Measurements from ENCODE around the gene TCF7.

The TCF7 gene

DNA sequence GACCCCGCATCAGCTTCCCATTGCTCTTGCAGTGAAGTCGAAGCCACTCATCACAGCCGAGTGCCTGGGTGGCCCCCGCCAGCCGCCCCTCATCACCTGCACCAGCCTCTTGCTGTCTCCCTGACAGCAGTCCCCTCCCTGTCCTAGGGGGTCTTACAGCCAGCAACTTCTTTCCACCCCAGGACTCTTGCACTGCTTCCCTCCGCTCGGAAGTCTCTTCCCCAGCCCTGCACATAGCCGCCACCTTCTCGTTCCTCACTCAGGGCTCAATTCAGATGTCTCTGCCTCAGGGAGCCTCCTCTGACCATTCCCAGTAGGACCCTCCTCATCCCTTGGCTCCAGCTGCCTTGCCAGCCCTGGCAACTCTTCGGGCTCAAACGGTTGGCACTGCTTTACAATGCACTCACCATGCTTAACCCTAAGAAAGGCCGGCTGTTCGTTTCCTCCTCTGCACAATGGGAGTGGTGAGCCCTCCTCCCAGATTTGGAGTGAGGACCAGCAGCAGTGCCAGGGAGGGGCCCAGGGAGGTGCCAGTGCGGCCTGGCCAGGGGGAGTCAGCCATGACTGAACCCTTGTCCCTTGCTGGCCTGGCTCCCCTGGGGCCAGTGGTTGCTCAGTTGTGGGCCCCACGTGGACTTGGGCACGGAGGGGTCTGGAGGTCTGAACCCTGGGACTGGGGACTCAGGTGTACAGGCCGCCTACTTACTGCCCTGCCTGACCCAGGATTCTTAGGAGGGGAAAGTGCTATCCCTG, 6.1 kb downstream of the TCF7 start:
- no peak overlapping the region for H3K27ac ChIP-seq (ENCODE audit: low read depth, low read length)
- H2BK120ac ChIP-seq (ENCODE audit: insufficient read depth, low read length, poor library complexity): no peak overlapping the region
- no peak overlapping the region for H3K9ac ChIP-seq (ENCODE audit: low read length)
- H3K4ac ChIP-seq (ENCODE audit: low read depth, low read length): no peak overlapping the region
- H3K23ac ChIP-seq (ENCODE audit: low read length): no peak overlapping the region
- no peak overlapping the region for H3K4me3 ChIP-seq (ENCODE audit: low read depth, low read length)
- no CpG with 5 or more reads among the region's 17 CpGs for WGBS (ENCODE audit: extremely low coverage, insufficient coverage, insufficient read length)
- H4K8ac ChIP-seq (ENCODE audit: low read depth, low read length): no peak overlapping the region
- DNase-seq: no peak
- H2AFZ ChIP-seq (ENCODE audit: insufficient read depth, low read length, poor library complexity): no peak overlapping the region
- H3K27me3 ChIP-seq (ENCODE audit: insufficient read depth, low read length): no peaks in the 10 kb centered on the region
- no peaks in the 10 kb centered on the region for H3K79me2 ChIP-seq (ENCODE audit: control insufficient read depth, insufficient read depth, low read length, poor library complexity)
- H2BK12ac ChIP-seq (ENCODE audit: low read length): no peak overlapping the region
- H3K9me3 ChIP-seq (ENCODE audit: insufficient read depth, low read depth, low read length): no peaks in the 10 kb centered on the region
- no peak overlapping the region for H3K14ac ChIP-seq (ENCODE audit: low read length)
- H3K18ac ChIP-seq (ENCODE audit: low read length): no peak overlapping the region
- no peaks in the 10 kb centered on the region for H3K79me1 ChIP-seq (ENCODE audit: low read length)
- H3K4me2 ChIP-seq (ENCODE audit: low read length): no peak overlapping the region
- H2BK5ac ChIP-seq (ENCODE audit: low read depth, low read length, poor library complexity): no peak overlapping the region
- H4K12ac ChIP-seq (ENCODE audit: low read depth, low read length): no peak overlapping the region
- no peak overlapping the region for H4K91ac ChIP-seq (ENCODE audit: low read depth, low read length)
- no peak overlapping the region for H2AK5ac ChIP-seq (ENCODE audit: low read length)
- H3K4me1 ChIP-seq (ENCODE audit: control insufficient read depth in 1 of 2, insufficient read depth in 2 of 2, low read length in 2 of 2): peaks cover 4% of the 10 kb centered on the region in 2 experiments
- H3K36me3 ChIP-seq (ENCODE audit: control insufficient read depth in 1 of 2, insufficient read depth in 2 of 2, low read length in 2 of 2): peaks cover 17 to 19% of the 10 kb centered on the region in 2 experiments

DNA sequence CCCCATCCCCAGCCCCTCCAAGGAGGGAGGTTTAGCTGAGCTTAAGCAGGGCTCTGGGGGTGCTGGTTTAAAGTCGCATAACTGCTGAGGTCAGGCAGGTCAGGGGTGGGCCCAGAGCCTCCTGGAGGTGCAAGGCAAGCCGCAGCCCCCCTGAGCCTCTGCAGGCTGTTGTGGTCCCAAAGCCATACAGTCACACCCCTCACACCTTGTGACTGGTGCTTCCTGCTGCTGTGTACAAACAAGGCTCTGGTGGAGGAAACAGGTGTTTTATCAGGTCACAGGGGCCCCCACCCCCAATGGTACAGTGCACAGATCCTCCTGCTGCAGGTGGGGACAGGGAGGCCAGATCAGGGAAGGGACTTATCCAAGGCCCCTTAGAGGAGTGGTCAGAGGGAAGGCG, 8.0 kb downstream of the TCF7 start:
- Histone ChIP-seq H3K4ac (ENCODE audit: low read depth, low read length) (no peak overlapping the region), H2BK12ac (ENCODE audit: low read length) (no peak overlapping the region), H3K4me3 (ENCODE audit: low read depth, low read length) (no peak overlapping the region), H2BK5ac (ENCODE audit: low read depth, low read length, poor library complexity) (no peak overlapping the region), H4K8ac (ENCODE audit: low read depth, low read length) (no peak overlapping the region), H3K9ac (ENCODE audit: low read length) (no peak overlapping the region), H3K27ac (ENCODE audit: low read depth, low read length) (no peak overlapping the region), H3K9me3 (ENCODE audit: insufficient read depth, low read depth, low read length) (no peaks in the 10 kb centered on the region), H2AK5ac (ENCODE audit: low read length) (no peak overlapping the region), H4K91ac (ENCODE audit: low read depth, low read length) (no peak overlapping the region), H2BK120ac (ENCODE audit: insufficient read depth, low read length, poor library complexity) (no peak overlapping the region), H3K18ac (ENCODE audit: low read length) (no peak overlapping the region), H3K14ac (ENCODE audit: low read length) (no peak overlapping the region), H4K12ac (ENCODE audit: low read depth, low read length) (no peak overlapping the region), H3K4me2 (ENCODE audit: low read length) (no peak overlapping the region), H3K79me2 (ENCODE audit: control insufficient read depth, insufficient read depth, low read length, poor library complexity) (no peaks in the 10 kb centered on the region), H3K23ac (ENCODE audit: low read length) (no peak overlapping the region), H3K4me1 (ENCODE audit: control insufficient read depth in 1 of 2, insufficient read depth in 2 of 2, low read length in 2 of 2) (no peaks in the 10 kb centered on the region), H3K27me3 (ENCODE audit: insufficient read depth, low read length) (no peaks in the 10 kb centered on the region), H2AFZ (ENCODE audit: insufficient read depth, low read length, poor library complexity) (no peak overlapping the region), H3K36me3 (ENCODE audit: control insufficient read depth in 1 of 2, insufficient read depth in 2 of 2, low read length in 2 of 2) (peaks cover 18 to 19% of the 10 kb centered on the region in 2 experiments), H3K79me1 (ENCODE audit: low read length) (no peaks in the 10 kb centered on the region)
- no peak for DNase-seq
- no CpG with 5 or more reads among the region's 3 CpGs for WGBS (ENCODE audit: extremely low coverage, insufficient coverage, insufficient read length)

- Histone ChIP-seq H3K23ac (ENCODE audit: low read length) (no peak overlapping the region), H3K14ac (ENCODE audit: low read length) (no peak overlapping the region), H2BK12ac (ENCODE audit: low read length) (no peak overlapping the region), H3K79me1 (ENCODE audit: low read length) (no peaks in the 10 kb centered on the region), H3K4ac (ENCODE audit: low read depth, low read length) (no peak overlapping the region), H2BK5ac (ENCODE audit: low read depth, low read length, poor library complexity) (no peak overlapping the region), H2AK5ac (ENCODE audit: low read length) (no peak overlapping the region), H4K91ac (ENCODE audit: low read depth, low read length) (no peak overlapping the region), H3K4me2 (ENCODE audit: low read length) (no peak overlapping the region), H3K27ac (ENCODE audit: low read depth, low read length) (no peak overlapping the region), H3K4me3 (ENCODE audit: low read depth, low read length) (no peak overlapping the region), H3K4me1 (ENCODE audit: control insufficient read depth in 1 of 2, insufficient read depth in 2 of 2, low read length in 2 of 2) (peaks cover 5% of the 10 kb centered on the region in 2 experiments), H3K27me3 (ENCODE audit: insufficient read depth, low read length) (no peaks in the 10 kb centered on the region), H3K36me3 (ENCODE audit: control insufficient read depth in 1 of 2, insufficient read depth in 2 of 2, low read length in 2 of 2) (peaks cover 16 to 18% of the 10 kb centered on the region in 2 experiments), H3K9me3 (ENCODE audit: insufficient read depth, low read depth, low read length) (no peaks in the 10 kb centered on the region), H4K8ac (ENCODE audit: low read depth, low read length) (no peak overlapping the region), H3K9ac (ENCODE audit: low read length) (no peak overlapping the region), H2BK120ac (ENCODE audit: insufficient read depth, low read length, poor library complexity) (no peak overlapping the region), H3K18ac (ENCODE audit: low read length) (no peak overlapping the region), H2AFZ (ENCODE audit: insufficient read depth, low read length, poor library complexity) (no peak overlapping the region), H4K12ac (ENCODE audit: low read depth, low read length) (no peak overlapping the region), H3K79me2 (ENCODE audit: control insufficient read depth, insufficient read depth, low read length, poor library complexity) (no peaks in the 10 kb centered on the region)
- no CpG with 5 or more reads among the region's 6 CpGs for WGBS (ENCODE audit: extremely low coverage, insufficient coverage, insufficient read length)
- DNase-seq: no peak
Observed at GRCh38 chr5:134123360-134123759, 8.9 kb downstream of the TCF7 start.

DNA sequence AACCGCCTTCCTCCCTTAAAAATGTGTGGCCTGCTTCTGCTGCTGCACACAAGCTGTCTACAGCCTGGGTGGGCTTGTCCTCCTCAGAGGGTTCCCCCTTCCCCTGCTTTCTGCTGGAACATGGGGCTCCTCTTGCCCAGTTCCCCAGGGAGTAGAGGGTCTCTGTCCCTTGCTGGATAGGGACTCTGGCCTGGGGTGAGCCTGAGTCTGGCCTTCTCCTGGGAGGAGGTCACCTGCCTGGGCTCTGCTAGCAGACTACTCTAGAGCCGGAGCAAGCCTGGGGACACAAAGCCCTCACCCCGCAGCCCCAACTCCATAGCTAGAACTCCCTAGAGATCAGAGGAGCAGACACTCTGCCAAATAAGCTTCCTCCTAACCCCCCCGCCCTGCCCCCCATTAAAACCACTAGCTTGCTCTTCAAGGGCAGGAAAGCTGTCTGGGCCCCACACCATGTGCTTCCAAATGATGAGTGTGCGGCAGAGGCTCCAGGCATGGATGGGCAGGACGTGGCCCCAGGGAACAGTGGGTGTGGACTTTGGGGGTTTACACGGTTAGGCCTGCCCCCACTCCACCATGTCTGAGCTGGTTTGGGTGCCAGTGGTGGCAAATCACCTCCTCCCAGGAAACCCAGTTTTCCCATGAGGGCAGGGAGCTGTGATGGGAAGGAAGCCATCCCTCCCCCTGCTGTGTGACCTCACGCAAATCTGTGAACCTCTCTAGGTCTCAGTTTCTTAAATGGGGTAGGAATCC, 10.0 kb downstream of the TCF7 start:
- Histone ChIP-seq H3K4ac (ENCODE audit: low read depth, low read length) (no peak overlapping the region), H2BK5ac (ENCODE audit: low read depth, low read length, poor library complexity) (no peak overlapping the region), H3K4me1 (ENCODE audit: control insufficient read depth in 1 of 2, insufficient read depth in 2 of 2, low read length in 2 of 2) (peaks cover 8 to 9% of the 10 kb centered on the region in 2 experiments), H3K4me2 (ENCODE audit: low read length) (no peak overlapping the region), H3K27me3 (ENCODE audit: insufficient read depth, low read length) (no peaks in the 10 kb centered on the region), H3K79me1 (ENCODE audit: low read length) (no peaks in the 10 kb centered on the region), H2BK120ac (ENCODE audit: insufficient read depth, low read length, poor library complexity) (no peak overlapping the region), H4K91ac (ENCODE audit: low read depth, low read length) (no peak overlapping the region), H3K4me3 (ENCODE audit: low read depth, low read length) (no peak overlapping the region), H3K79me2 (ENCODE audit: control insufficient read depth, insufficient read depth, low read length, poor library complexity) (no peaks in the 10 kb centered on the region), H4K12ac (ENCODE audit: low read depth, low read length) (no peak overlapping the region), H2AK5ac (ENCODE audit: low read length) (no peak overlapping the region), H2AFZ (ENCODE audit: insufficient read depth, low read length, poor library complexity) (no peak overlapping the region), H3K23ac (ENCODE audit: low read length) (no peak overlapping the region), H3K36me3 (ENCODE audit: control insufficient read depth in 1 of 2, insufficient read depth in 2 of 2, low read length in 2 of 2) (peaks cover 20 to 22% of the 10 kb centered on the region in 2 experiments), H3K9me3 (ENCODE audit: insufficient read depth, low read depth, low read length) (no peaks in the 10 kb centered on the region), H3K9ac (ENCODE audit: low read length) (no peak overlapping the region), H3K27ac (ENCODE audit: low read depth, low read length) (no peak overlapping the region), H3K14ac (ENCODE audit: low read length) (no peak overlapping the region), H4K8ac (ENCODE audit: low read depth, low read length) (no peak overlapping the region), H3K18ac (ENCODE audit: low read length) (no peak overlapping the region), H2BK12ac (ENCODE audit: low read length) (no peak overlapping the region)
- no CpG with 5 or more reads among the region's 8 CpGs for WGBS (ENCODE audit: extremely low coverage, insufficient coverage, insufficient read length)
- DNase-seq: no peak

All from trophoblast cell (in vitro differentiated cells and primary cell).